Karpas-422 (cell line): Measurements from ENCODE around the gene ASB18. TPM values are rescaled to one million over a fixed set of nuclear protein-coding genes. Genes with fewer than 3 reads are reported as not detected.

Experiments used
- DNase-seq: peaks from one replicate; pipeline ENCODE4 v3.0.0-alpha.2; 2015
- H2AFZ ChIP-seq: fragments of 200-600 bp; sonication (generic); 2 replicates; pipeline ENCODE4 v1.6.1; 2014; ENCODE audit warnings: antibody characterized with exemption, low read length, mixed read lengths
- H3K27ac ChIP-seq: fragments of 200-600 bp; sonication (generic); 2 replicates; pipeline ENCODE4 v1.5.1; 2014; ENCODE audit warnings: mild to moderate bottlenecking, low read length, moderate library complexity
- H3K27me3 ChIP-seq: fragments of 200-600 bp; sonication (generic); 2 replicates; pipeline ENCODE4 v1.6.1; 2014; ENCODE audit warnings: low read length, mixed read lengths
- H3K36me3 ChIP-seq: fragments of 200-600 bp; sonication (generic); 2 replicates; pipeline ENCODE4 v1.6.1; 2014; ENCODE audit warnings: low read length, mixed read lengths; ENCODE audit not compliant: insufficient read depth
- H3K4me1 ChIP-seq: fragments of 200-600 bp; sonication (generic); 2 replicates; pipeline ENCODE4 v1.6.1; 2014; ENCODE audit warnings: mild to moderate bottlenecking, low read length, mixed read lengths
- H3K4me2 ChIP-seq: fragments of 200-600 bp; sonication (generic); 2 replicates; pipeline ENCODE4 v1.6.1; 2014; ENCODE audit warnings: low read length, low read depth, mild to moderate bottlenecking; ENCODE audit not compliant: poor library complexity, severe bottlenecking
- H3K4me3 ChIP-seq: fragments of 200-600 bp; sonication (generic); 2 replicates; pipeline ENCODE4 v1.5.1; 2014; ENCODE audit warnings: mild to moderate bottlenecking, antibody characterized with exemption, low read length, mixed read lengths
- H3K79me2 ChIP-seq: fragments of 200-600 bp; sonication (generic); 2 replicates; pipeline ENCODE4 v1.6.1; 2014; ENCODE audit warnings: mild to moderate bottlenecking, low read length, mixed read lengths
- H3K9ac ChIP-seq: fragments of 200-600 bp; sonication (generic); 2 replicates; pipeline ENCODE4 v1.6.0; 2014; ENCODE audit warnings: low read length
- H3K9me2 ChIP-seq: fragments of 200-600 bp; sonication (generic), shearing (Covaris generic); replicated peaks from 2 replicates; pipeline ENCODE4 v1.6.0; 2014; ENCODE audit warnings: mild to moderate bottlenecking, low read length, moderate library complexity; ENCODE audit not compliant: insufficient read depth
- H3K9me3 ChIP-seq: fragments of 300-700, 200-600 bp; sonication (generic); 2 replicates; pipeline ENCODE4 v1.6.1; 2014; ENCODE audit warnings: low read length, mixed read lengths
- H4K20me1 ChIP-seq: fragments of 200-600 bp; sonication (generic); 2 replicates; pipeline ENCODE4 v1.6.1; 2014; ENCODE audit warnings: mild to moderate bottlenecking, antibody characterized with exemption, low read length, low read depth; ENCODE audit not compliant: insufficient read depth
- total RNA-seq: library from RNA; depleted of rRNA; stranded (reverse); fragments of >200 nt; shearing (Covaris generic); gene quantifications from 2 replicates; pipeline ENCODE4 v1.2.3, GENCODE V29; 2014; ENCODE audit warnings: low replicate concordance

The ASB18 gene
- total RNA-seq, 1 experiment from 2014 or later: not detected

DNA sequence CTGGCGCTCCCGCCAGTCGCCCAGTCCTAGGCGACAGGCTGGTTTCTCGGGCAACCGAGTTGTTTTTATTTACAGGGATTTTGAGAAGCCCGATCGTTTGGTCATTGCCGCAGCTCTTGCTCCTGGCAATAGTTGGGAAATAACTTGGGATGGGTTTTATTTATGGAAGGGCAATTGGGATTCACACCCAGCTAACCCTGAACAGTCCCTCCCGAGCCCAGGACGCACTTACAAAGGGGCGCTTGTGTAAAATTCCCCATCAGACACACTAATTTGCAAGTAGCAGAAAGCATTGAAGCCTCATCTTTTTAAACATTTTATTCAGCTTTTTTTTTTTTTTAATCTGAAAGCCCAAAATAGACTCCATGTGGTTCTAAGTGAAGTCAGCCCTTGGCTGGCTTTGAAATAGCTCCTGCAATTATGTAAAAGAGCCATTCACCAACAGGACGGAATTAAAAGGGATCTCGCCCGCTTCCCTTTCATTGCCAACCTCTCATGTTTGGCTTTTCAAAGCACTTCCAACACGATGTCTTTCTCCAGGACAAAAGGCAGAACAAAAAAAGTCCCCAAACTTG lies 92.4 kb downstream of the ASB18 start:
- no peaks in the 10 kb centered on the region for H3K9me3 ChIP-seq
- H2AFZ ChIP-seq: no peak overlapping the region
- no peaks in the 10 kb centered on the region for H4K20me1 ChIP-seq
- no peak overlapping the region for H3K4me2 ChIP-seq
- no peak for DNase-seq
- H3K27ac ChIP-seq: no peak overlapping the region
- H3K9ac ChIP-seq: no peak overlapping the region
- no peaks in the 10 kb centered on the region for H3K36me3 ChIP-seq
- no peak overlapping the region for H3K4me3 ChIP-seq
- H3K9me2 ChIP-seq: no peaks in the 10 kb centered on the region
- no peaks in the 10 kb centered on the region for H3K79me2 ChIP-seq
- no peaks in the 10 kb centered on the region for H3K4me1 ChIP-seq
- no peaks in the 10 kb centered on the region for H3K27me3 ChIP-seq

DNA sequence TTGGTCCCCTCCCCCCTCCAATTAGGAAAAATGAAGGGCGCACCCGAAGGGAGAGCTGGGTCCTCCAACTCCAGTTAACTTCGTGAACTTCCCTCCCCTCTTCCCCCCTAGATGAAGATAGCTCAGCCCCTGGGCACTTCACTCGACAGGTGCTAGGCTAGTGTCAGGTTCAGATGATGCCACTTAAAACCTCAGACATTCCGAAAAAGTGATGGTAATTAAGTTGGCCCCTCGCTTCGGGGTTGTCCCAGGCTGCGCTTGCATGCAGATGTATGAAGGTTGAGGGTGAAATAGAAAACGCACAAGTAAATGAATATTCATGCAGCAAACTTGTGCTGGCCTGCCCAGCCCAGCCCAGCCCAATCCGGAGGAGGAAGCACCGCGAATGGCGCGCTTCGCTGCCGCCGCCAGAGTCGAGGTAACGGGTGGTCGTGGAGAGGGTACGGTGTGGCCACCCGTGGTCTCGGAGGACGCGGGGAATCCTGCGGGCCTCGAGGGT lies 93.0 kb downstream of the ASB18 start:
- H4K20me1 ChIP-seq: no peaks in the 10 kb centered on the region
- no peaks in the 10 kb centered on the region for H3K9me3 ChIP-seq
- no peaks in the 10 kb centered on the region for H3K4me1 ChIP-seq
- H3K9me2 ChIP-seq: no peaks in the 10 kb centered on the region
- no peaks in the 10 kb centered on the region for H3K27me3 ChIP-seq
- H3K9ac ChIP-seq: no peak overlapping the region
- no peak overlapping the region for H3K4me3 ChIP-seq
- no peak overlapping the region for H3K27ac ChIP-seq
- DNase-seq: no peak
- no peaks in the 10 kb centered on the region for H3K36me3 ChIP-seq
- no peaks in the 10 kb centered on the region for H3K79me2 ChIP-seq
- no peak overlapping the region for H2AFZ ChIP-seq
- H3K4me2 ChIP-seq: no peak overlapping the region

DNA sequence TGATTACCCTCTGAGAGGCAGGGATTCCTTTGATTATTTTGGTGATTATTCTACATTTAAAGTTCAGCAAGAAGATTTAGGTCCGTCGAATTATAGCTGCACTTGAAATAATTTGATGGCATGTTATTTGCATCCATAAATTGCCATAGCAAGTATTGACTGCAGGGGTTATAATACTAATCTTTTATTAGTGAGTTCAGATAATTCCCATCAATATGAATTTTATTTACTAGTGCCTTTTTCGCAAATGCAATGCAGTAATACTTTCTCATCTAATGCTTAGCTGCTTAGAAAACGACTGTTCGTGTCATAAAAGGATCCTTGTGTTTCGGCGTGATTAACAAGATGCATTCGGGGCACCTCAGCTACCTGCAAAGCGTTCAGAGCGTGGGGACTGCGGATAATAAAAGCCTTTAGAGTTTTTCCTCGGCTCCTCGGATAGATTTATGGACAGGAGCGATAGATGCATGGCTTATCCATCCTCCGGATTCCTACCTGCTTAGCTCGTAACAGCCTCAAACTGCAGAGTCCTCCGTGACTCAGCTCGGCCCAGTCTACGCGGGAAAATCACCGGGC lies 93.5 kb downstream of the ASB18 start:
- no peaks in the 10 kb centered on the region for H3K79me2 ChIP-seq
- no peaks in the 10 kb centered on the region for H3K36me3 ChIP-seq
- no peaks in the 10 kb centered on the region for H3K9me3 ChIP-seq
- H3K4me2 ChIP-seq: no peak overlapping the region
- H4K20me1 ChIP-seq: no peaks in the 10 kb centered on the region
- no peaks in the 10 kb centered on the region for H3K9me2 ChIP-seq
- H3K4me1 ChIP-seq: no peaks in the 10 kb centered on the region
- no peaks in the 10 kb centered on the region for H3K27me3 ChIP-seq
- H3K4me3 ChIP-seq: no peak overlapping the region
- H2AFZ ChIP-seq: no peak overlapping the region
- DNase-seq: no peak
- H3K9ac ChIP-seq: no peak overlapping the region
- no peak overlapping the region for H3K27ac ChIP-seq

GRCh38 chr2:236169741-236170589 lies 94.2 kb downstream of the ASB18 start:
- H4K20me1 ChIP-seq: no peaks in the 10 kb centered on the region
- H3K4me1 ChIP-seq: no peaks in the 10 kb centered on the region
- H3K27ac ChIP-seq: no peak overlapping the region
- no peak overlapping the region for H2AFZ ChIP-seq
- no peak overlapping the region for H3K4me3 ChIP-seq
- no peaks in the 10 kb centered on the region for H3K36me3 ChIP-seq
- H3K9me2 ChIP-seq: no peaks in the 10 kb centered on the region
- H3K9me3 ChIP-seq: no peaks in the 10 kb centered on the region
- H3K27me3 ChIP-seq: no peaks in the 10 kb centered on the region
- DNase-seq: no peak
- no peak overlapping the region for H3K9ac ChIP-seq
- no peak overlapping the region for H3K4me2 ChIP-seq
- no peaks in the 10 kb centered on the region for H3K79me2 ChIP-seq

DNA sequence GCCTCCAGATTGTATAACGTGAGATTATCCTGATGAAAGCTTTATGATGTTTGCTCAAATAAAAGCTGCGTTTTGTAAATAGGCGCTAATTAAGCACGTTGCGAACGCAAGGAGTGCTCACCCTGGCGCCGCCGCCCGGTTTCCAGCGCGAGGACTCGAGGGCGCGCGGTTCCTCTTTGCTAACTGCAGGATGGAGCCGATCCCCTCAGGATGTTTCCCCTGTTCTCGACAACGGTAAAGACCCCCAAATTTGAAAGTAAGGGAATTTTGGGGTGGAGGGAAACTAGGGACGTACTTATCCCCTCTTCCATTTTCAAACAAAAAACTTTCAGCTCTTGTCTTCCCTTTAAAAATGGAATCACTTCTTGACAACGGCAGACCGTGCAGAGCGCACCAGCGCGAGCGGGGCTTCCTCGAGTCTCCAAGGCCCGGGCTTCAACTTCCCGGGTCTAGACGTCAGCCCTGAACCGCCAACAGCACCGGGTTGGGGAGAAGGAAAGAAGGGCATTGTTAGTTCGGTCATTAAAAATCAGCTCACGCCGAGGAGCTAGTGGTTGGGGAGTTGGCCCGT lies 95.0 kb downstream of the ASB18 start:
- no peaks in the 10 kb centered on the region for H3K9me2 ChIP-seq
- H3K9ac ChIP-seq: no peak overlapping the region
- no peak overlapping the region for H2AFZ ChIP-seq
- no peak overlapping the region for H3K4me3 ChIP-seq
- no peaks in the 10 kb centered on the region for H3K27me3 ChIP-seq
- no peak overlapping the region for H3K27ac ChIP-seq
- H3K79me2 ChIP-seq: no peaks in the 10 kb centered on the region
- no peak overlapping the region for H3K4me2 ChIP-seq
- no peaks in the 10 kb centered on the region for H3K9me3 ChIP-seq
- H3K36me3 ChIP-seq: no peaks in the 10 kb centered on the region
- no peaks in the 10 kb centered on the region for H4K20me1 ChIP-seq
- no peak for DNase-seq
- H3K4me1 ChIP-seq: no peaks in the 10 kb centered on the region

DNA sequence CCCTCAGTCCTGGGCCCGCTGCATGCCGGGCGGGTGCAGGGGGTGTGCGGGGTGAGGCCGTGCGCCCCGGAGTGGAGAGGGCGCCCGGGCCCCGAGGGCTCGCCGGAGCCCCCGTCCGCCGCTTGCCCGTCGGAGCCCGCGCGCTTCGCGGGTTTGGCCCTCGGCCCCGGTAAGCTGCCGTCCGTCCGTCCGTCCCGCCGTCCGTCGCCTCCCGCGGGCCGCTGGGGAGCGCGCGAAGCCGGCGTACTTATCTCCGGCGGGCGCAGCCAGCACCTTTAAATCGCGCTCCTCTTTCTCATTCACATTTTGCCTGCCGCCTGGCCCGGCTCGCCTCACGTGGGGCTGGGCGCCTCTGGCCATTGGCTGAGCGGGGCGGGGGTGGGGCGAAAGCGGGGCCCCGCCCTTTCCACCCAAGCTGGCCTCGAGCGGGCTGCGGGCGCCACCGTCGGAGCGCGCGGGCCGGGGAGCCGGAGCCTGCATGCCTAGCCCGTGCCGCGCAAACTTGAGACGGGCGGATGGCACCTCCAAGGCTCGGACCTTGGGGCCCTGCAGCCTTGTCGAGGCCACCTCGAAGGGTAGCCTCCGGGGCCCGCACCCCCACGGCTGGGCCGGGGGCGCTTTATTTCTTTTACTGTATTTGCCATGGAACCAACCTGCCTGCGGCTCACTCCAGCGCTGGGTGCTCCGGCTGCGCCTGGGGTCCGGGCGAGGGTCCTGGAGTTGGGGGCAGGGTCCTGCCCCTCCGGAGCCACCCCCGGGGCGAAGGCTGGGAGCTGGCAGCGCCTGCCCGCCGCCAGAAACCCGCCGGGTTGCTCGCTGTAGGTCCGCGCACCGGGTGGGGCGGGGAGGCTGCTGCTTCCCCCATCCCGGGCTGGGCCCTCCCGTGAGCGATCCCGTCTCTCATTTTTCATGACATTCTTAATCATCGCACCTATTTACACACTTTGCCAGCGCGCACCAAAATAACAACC lies 95.8 kb downstream of the ASB18 start, which contains the start of gene GBX2:
TSS of gene GBX2 (minus strand) at position 277 of the 971 bp plus-strand sequence. CDS start 415 bp downstream, outside the sequence.
- H3K27me3 ChIP-seq: no peaks in the 10 kb centered on the region
- no peak within 1 kb of the TSS for H3K4me2 ChIP-seq
- no peak within 1 kb of the TSS for H3K9ac ChIP-seq

DNA sequence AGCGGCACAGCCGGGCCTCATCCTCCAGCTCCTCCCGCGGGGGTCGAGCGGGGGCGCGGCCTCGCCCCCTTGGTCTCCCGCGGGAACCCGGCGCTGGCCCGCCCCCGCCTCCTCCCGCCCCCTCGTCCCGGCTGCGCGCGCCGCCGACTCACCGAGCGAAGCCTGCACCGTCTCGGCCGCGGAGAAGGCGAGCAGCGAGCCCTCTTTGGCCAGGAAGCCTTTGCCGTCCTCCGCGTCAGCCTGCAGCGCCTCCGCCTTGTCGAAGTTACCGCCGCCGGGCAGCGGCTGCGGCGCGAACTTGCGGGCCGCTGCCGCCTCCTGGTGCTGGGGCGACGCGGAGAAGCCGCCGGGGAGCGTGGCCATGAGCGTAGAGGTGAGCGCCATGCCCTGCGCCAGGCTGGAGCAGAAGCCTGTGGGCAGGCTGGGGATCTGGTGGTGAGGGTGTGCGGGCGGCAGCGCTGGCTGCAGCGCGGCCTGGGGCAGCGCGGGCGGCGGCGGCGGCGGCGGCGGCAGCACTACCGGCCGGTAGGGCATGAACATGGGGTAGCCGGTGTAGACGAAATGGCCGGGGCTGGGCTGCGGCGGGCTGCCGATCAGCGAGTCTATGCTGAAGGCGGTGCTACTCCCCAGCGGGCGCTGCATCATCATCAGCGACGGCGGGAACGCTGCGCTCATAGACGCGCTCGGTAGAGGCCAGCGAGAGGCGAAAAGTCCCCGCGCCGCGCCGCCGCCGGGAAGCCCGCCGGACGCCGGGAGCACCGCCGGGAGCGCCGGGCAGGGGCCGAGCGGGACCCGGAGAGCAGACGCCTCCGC lies 96.7 kb downstream of the ASB18 start:
- no peak for DNase-seq
- Histone ChIP-seq H3K4me1 (no peaks in the 10 kb centered on the region), H2AFZ (no peak overlapping the region), H3K27ac (no peak overlapping the region), H3K27me3 (no peaks in the 10 kb centered on the region), H3K9me3 (no peaks in the 10 kb centered on the region), H3K9me2 (no peaks in the 10 kb centered on the region), H3K9ac (no peak overlapping the region), H4K20me1 (no peaks in the 10 kb centered on the region), H3K79me2 (no peaks in the 10 kb centered on the region), H3K4me3 (no peak overlapping the region), H3K36me3 (no peaks in the 10 kb centered on the region), H3K4me2 (no peak overlapping the region)

More for the DNA sequence above, 95.8 kb downstream of the ASB18 start, which contains the start of gene GBX2:
- H2AFZ ChIP-seq: no peak within 1 kb of the TSS
- H3K79me2 ChIP-seq: no peaks in the 10 kb centered on the region
- no peaks in the 10 kb centered on the region for H4K20me1 ChIP-seq
- H3K9me2 ChIP-seq: no peaks in the 10 kb centered on the region
- no peak within 1 kb of the TSS for H3K27ac ChIP-seq
- no peak within 1 kb of the TSS for H3K4me3 ChIP-seq
- H3K9me3 ChIP-seq: no peaks in the 10 kb centered on the region
- no peaks in the 10 kb centered on the region for H3K4me1 ChIP-seq
- H3K36me3 ChIP-seq: no peaks in the 10 kb centered on the region
- no peak for DNase-seq
